ENCODE results near the gene BCAR1. TPM values are rescaled to one million over a fixed set of nuclear protein-coding genes. Genes with fewer than 3 reads are reported as not detected.
"Not testable (repeated sequence)": the region's sequence is repeated elsewhere in the genome, so short reads cannot be mapped to it uniquely, and the experiment has no call there.

The BCAR1 gene
- total and polyA plus RNA-seq, 4 donors, result 25.1 to 98.0 (median 59.0) TPM

DNA sequence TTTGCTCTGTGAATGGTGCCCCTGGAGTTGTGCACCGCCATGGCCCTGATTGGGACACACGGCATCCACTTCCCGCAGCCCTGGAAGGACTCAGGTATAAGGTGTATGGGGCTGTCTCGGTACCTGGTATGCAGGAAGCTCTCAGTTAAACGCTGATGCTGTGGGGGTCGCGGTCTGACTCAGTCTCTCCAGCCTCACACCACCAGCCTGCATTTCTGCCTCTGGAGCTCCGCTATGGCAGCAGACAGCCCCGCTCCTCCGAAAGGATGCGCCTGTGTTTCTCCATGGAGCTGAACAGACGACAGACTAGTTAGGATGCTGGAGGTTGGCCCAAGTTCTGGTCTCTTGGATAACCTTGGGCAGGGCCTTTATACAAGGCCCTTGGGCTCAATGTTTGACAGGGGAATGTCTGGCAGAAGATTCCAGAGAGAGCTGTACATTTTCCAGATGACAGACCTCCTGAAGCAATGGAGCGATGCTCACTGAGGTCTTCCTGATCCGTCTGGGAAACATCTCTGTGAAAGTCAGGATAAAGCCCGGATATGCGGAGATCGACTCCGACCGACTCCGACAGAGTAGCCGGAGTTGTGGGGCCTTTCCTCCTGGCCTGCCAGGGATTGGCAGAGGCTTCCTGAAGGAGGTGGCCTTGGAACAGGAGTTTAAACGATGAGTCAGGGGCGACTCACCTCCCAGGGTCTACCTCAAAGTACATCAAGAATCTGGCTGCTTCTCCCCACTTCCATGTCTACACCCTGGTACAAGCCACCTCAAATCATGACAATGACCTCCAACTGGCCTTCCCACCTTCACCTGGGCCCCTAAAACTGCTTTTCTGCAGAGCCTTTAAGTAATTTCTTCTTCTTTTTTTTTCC is 21.9 kb upstream of the BCAR1 start:
- DNase-seq (ENCODE audit: low read depth in 4 of 6, low spot score in 6 of 6), result no peak
- Histone ChIP-seq H3K4me3 (ENCODE audit: low read depth, low read length) (no peak overlapping the region), H3K36me3 (ENCODE audit: control insufficient read depth, insufficient read depth, low read length) (no peaks in the 10 kb centered on the region), H3K27me3 (ENCODE audit: control insufficient read depth, insufficient read depth, low read length) (no peaks in the 10 kb centered on the region), H3K27ac (ENCODE audit: low read depth, low read length) (no peak overlapping the region), H3K4me1 (ENCODE audit: control insufficient read depth, insufficient read depth, low read length) (peaks cover 13% of the 10 kb centered on the region), H3K9me3 (ENCODE audit: control insufficient read depth, insufficient read depth, low read length) (no peaks in the 10 kb centered on the region)
- 88% methylated on average over 20 of the region's 23 CpGs for WGBS (ENCODE audit: insufficient coverage)

DNA sequence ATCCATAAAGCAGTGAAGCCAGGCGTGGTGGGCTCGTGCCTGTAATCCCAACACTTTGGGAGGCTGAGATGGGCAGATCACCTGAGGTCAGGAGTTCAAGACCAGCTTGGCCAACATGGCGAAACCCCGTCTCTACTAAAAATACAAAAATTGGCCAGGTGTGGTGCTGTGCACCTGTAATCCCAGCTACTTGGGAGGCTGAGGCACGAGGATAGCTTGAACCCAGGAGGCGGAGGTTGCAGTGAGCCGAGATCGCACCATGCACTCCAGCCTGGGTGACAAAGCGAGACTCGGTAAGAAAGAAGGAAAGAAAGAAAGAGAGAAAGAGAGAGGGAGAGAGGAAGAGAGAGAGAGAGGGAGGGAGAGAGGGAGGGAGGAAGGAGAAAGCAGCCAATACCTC is 21.2 kb upstream of the BCAR1 start:
- H3K36me3 ChIP-seq (ENCODE audit: control insufficient read depth, insufficient read depth, low read length); H3K4me3 ChIP-seq (ENCODE audit: low read depth, low read length); DNase-seq (ENCODE audit: low read depth in 4 of 6, low spot score in 6 of 6); H3K9me3 ChIP-seq (ENCODE audit: control insufficient read depth, insufficient read depth, low read length); H3K27me3 ChIP-seq (ENCODE audit: control insufficient read depth, insufficient read depth, low read length): not testable (repeated sequence)
- 96% methylated on average over 9 of the region's 10 CpGs for WGBS (ENCODE audit: insufficient coverage)
- Histone ChIP-seq H3K4me1 (ENCODE audit: control insufficient read depth, insufficient read depth, low read length) (peaks cover 19% of the 10 kb centered on the region), H3K27ac (ENCODE audit: low read depth, low read length) (peak overlapping the region; percentile 70)

DNA sequence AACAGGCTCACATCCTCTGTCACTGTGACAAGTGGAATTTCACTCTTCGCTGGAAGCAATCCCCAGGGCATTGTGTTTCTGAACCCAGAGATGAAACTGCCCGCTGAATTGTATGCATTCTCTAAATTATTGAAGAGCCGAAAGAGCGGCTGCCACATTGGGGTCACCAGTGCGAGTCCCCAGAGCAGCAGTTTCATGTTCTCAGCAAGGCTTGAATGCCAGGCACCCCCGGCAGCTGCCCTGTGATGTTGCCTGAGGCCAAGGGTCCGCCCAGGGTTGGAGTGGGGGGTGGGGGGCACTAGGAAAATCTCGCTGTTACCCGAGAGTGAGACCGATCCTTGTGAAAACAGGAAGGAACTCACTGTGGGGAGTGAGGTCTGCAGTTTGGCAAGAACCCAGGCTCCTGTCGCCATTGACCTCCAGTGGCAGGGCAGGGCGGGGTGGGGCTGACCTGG is 20.7 kb upstream of the BCAR1 start:
- no peaks in the 10 kb centered on the region for H3K36me3 ChIP-seq (ENCODE audit: control insufficient read depth, insufficient read depth, low read length)
- H3K4me1 ChIP-seq (ENCODE audit: control insufficient read depth, insufficient read depth, low read length), result peaks cover 24% of the 10 kb centered on the region
- peak in 1 of 6 donors; percentile 17 for DNase-seq (ENCODE audit: low read depth in 4 of 6, low spot score in 6 of 6)
- H3K9me3 ChIP-seq (ENCODE audit: control insufficient read depth, insufficient read depth, low read length), result no peaks in the 10 kb centered on the region
- H3K27ac ChIP-seq (ENCODE audit: low read depth, low read length), result peak overlapping the region; percentile 70
- no peak overlapping the region for H3K4me3 ChIP-seq (ENCODE audit: low read depth, low read length)
- 45% methylated on average over 12 of the region's 12 CpGs for WGBS (ENCODE audit: insufficient coverage)
- H3K27me3 ChIP-seq (ENCODE audit: control insufficient read depth, insufficient read depth, low read length), result no peaks in the 10 kb centered on the region

DNA sequence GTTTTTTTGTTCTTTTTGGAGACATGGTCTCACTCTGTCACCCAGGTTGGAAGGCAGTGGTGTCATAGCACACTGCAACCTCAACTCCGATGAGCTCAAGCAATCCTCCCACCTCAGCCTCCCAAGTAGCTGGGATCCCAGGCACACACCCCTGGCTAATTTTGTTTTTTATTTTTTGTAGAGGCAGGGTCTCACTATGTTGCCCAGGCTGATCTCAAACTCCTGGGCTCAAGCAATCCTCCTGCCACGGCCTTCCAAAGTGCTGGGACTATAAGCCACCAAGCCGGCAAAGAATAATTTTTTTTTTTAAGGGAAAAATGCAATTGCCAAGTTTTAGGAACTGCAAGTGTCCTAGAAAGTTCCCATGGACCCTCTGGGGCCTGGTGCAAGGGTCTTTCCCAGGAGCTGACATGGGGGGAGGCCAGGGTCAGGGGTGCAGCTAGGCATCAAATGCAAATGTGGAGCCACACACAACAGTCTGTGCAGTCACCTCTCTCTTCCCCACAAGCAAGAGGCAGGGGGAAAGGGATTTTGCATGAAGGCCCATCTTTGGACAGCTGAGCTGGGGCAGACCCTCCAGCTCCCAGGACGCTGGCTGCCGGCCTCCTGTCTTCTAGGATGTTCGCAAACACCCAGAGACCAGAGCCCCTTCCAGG is 20.1 kb upstream of the BCAR1 start:
- no peaks in the 10 kb centered on the region for H3K27me3 ChIP-seq (ENCODE audit: control insufficient read depth, insufficient read depth, low read length)
- H3K4me3 ChIP-seq (ENCODE audit: low read depth, low read length), result no peak overlapping the region
- no peaks in the 10 kb centered on the region for H3K9me3 ChIP-seq (ENCODE audit: control insufficient read depth, insufficient read depth, low read length)
- peaks cover 30% of the 10 kb centered on the region for H3K4me1 ChIP-seq (ENCODE audit: control insufficient read depth, insufficient read depth, low read length)
- no peaks in the 10 kb centered on the region for H3K36me3 ChIP-seq (ENCODE audit: control insufficient read depth, insufficient read depth, low read length)
- DNase-seq (ENCODE audit: low read depth in 4 of 6, low spot score in 6 of 6), result no peak
- WGBS (ENCODE audit: insufficient coverage), result 64% methylated on average over 5 of the region's 6 CpGs
- peak overlapping the region; percentile 70 for H3K27ac ChIP-seq (ENCODE audit: low read depth, low read length)

DNA sequence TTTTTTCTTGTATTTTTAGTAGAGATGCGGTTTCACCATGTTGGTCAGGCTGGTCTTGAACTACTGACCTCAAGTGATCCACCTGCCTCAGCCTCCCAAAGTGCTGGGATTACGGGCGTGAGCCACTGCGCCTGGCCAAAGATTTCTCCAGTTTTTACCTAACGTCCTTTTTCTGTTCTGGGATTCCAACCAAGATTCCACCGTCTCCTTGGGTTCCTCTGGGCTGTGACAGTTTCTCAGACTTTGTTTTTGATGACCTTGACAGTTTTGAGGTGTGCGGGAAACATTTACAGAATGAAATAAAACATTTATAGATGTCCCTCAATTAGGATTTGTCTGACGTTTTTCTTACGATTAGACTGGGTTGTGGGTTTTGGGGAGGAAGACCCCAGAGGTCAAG is 17.9 kb upstream of the BCAR1 start:
- H3K4me3 ChIP-seq (ENCODE audit: low read depth, low read length); H3K36me3 ChIP-seq (ENCODE audit: control insufficient read depth, insufficient read depth, low read length); H3K9me3 ChIP-seq (ENCODE audit: control insufficient read depth, insufficient read depth, low read length); DNase-seq (ENCODE audit: low read depth in 4 of 6, low spot score in 6 of 6); H3K27me3 ChIP-seq (ENCODE audit: control insufficient read depth, insufficient read depth, low read length); H3K27ac ChIP-seq (ENCODE audit: low read depth, low read length): not testable (repeated sequence)
- WGBS (ENCODE audit: insufficient coverage), result 82% methylated on average over 5 of the region's 9 CpGs
- peaks cover 46% of the 10 kb centered on the region for H3K4me1 ChIP-seq (ENCODE audit: control insufficient read depth, insufficient read depth, low read length)

DNA sequence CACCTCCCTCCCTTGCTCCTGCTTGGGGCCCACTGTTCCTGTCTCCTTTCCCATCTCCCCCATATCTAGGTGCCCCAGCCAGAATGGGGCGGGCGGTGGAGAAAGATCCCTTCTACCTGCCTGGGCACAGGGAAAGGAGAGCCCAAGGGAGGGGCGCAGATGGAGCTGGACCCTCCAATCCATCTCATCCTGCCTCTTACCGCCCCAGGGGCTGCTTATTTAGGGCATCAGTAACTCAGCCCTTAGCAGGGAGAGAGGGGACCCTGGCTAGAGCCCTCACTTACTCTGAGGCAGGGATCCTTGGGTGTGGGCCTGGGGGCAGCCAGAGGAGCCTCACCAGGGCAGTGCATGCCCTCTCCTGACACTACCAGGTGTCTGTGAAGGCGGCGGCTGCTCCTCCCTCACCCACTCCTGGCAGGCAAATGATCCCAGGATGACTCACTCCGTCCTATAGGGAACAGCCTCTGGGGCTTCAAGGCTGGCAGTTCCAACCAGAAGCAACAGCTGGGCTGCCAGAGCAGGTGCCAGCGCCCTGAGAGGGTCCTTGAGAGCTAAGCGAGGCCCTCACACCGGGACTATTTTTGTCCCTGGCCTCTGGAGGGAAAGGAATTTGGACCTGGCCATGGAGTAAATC is 16.3 kb upstream of the BCAR1 start:
- DNase-seq (ENCODE audit: low read depth in 4 of 6, low spot score in 6 of 6), result no peak
- Histone ChIP-seq H3K36me3 (ENCODE audit: control insufficient read depth, insufficient read depth, low read length) (peaks cover 18% of the 10 kb centered on the region), H3K4me3 (ENCODE audit: low read depth, low read length) (no peak overlapping the region), H3K9me3 (ENCODE audit: control insufficient read depth, insufficient read depth, low read length) (no peaks in the 10 kb centered on the region), H3K27ac (ENCODE audit: low read depth, low read length) (peak overlapping the region; percentile 87), H3K4me1 (ENCODE audit: control insufficient read depth, insufficient read depth, low read length) (peaks cover 62% of the 10 kb centered on the region), H3K27me3 (ENCODE audit: control insufficient read depth, insufficient read depth, low read length) (no peaks in the 10 kb centered on the region)
- WGBS (ENCODE audit: insufficient coverage), result 49% methylated on average over 5 of the region's 10 CpGs

DNA sequence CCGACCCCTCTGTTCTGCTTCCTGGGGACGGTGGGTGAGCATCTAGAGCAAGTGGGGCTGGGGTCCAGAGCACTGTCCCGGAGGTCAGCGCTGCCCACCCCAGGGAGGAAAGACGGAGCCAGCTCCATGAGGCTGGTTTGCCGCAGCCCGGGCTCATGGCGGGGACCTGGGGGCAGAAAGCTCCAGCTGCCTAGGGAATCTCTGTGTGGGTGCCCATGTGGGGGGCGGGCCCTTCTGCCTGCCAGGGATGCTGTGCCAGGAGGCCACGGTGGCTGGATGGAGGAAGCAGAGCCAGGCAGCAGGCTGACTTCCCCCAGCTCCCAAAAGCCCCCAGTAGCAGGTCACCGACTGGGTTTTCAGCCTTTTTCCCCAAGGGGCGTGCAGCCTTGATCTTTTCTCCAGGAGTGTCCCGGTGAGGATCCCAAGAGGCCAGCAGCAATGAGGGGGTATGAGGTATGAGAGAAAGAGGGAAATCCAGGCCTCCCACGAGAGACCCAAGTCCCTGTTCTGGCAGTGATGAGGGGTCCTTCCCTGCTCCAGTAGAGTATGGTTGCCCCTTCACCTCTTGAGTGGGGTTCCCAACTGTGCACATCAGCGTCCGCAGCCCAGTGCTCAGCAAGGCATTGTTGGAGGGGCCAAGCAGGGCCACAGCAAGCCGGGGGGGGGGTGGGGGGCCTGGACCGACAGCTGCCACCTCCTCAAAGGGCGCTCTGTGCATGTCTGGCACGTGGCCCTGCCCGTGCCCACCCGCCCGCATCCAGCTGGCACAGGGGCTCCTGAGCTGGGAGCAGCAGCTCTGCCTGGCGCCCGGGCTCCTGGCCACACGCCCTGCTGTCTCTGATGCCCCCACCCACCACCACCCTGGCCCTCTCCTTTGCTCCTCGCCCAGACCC is 15.6 kb upstream of the BCAR1 start:
- no peaks in the 10 kb centered on the region for H3K27me3 ChIP-seq (ENCODE audit: control insufficient read depth, insufficient read depth, low read length)
- peak in 2 of 6 donors; percentile 71 to 89 for DNase-seq (ENCODE audit: low read depth in 4 of 6, low spot score in 6 of 6)
- peaks cover 26% of the 10 kb centered on the region for H3K36me3 ChIP-seq (ENCODE audit: control insufficient read depth, insufficient read depth, low read length)
- H3K4me1 ChIP-seq (ENCODE audit: control insufficient read depth, insufficient read depth, low read length), result peaks cover 63% of the 10 kb centered on the region
- WGBS (ENCODE audit: insufficient coverage), result 37% methylated on average over 23 of the region's 27 CpGs
- H3K4me3 ChIP-seq (ENCODE audit: low read depth, low read length), result peak overlapping the region; percentile 62
- H3K9me3 ChIP-seq (ENCODE audit: control insufficient read depth, insufficient read depth, low read length), result no peaks in the 10 kb centered on the region
- peak overlapping the region; percentile 87 for H3K27ac ChIP-seq (ENCODE audit: low read depth, low read length)

DNA sequence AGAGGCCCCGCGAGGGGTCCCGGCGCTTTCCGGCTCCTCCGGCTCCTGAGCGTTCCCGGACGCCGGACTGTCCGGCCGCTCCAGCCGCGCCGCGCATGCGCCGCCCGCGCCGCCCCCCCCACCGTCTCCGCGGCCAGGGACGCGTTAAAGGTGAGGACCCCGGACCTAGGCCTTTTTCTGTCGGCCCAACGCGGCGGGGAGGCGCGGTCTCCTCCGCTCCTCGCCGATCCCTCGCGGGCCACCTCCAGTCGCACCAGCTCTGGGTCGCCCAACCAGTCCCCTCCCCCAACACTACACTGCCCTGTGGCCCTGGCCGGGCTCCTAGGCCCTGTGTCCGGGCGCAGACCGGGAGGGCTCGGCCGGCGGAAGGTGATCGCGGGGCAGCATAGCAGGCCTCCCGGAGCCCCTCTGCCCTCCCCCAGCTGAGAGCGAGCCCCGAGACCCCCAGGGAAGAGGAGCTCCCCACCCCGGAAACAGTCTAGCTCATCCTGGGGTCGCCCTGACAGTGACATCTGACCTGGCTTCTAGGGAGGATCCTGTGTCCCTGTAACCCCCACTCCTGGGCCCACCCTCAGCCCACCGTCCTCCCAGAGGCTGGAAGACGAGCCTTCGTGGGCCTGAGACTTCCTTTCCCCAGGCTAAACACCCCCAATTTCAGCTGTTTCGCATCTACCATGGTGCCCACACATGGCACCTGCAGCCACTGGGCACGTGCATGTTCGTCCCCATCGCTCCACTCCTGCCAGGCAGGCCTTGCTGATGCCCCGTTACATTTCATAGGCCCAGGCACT is 14.7 kb upstream of the BCAR1 start:
- Histone ChIP-seq H3K27me3 (ENCODE audit: control insufficient read depth, insufficient read depth, low read length) (no peaks in the 10 kb centered on the region), H3K36me3 (ENCODE audit: control insufficient read depth, insufficient read depth, low read length) (peaks cover 34% of the 10 kb centered on the region), H3K4me3 (ENCODE audit: low read depth, low read length) (peak overlapping the region; percentile 91), H3K27ac (ENCODE audit: low read depth, low read length) (peak overlapping the region; percentile 87), H3K9me3 (ENCODE audit: control insufficient read depth, insufficient read depth, low read length) (no peaks in the 10 kb centered on the region), H3K4me1 (ENCODE audit: control insufficient read depth, insufficient read depth, low read length) (peaks cover 68% of the 10 kb centered on the region)
- 5% methylated on average over 60 of the region's 62 CpGs for WGBS (ENCODE audit: insufficient coverage)
- peak in 3 of 6 donors; percentile 69 to 90 (median 89) for DNase-seq (ENCODE audit: low read depth in 4 of 6, low spot score in 6 of 6)

Data from spinal cord (tissue), 10 donors.